ENCODE data around the gene BMP7.
"Not testable (repeated sequence)": the region's sequence is repeated elsewhere in the genome, so short reads cannot be mapped to it uniquely, and the experiment has no call there.

The BMP7 gene

DNA sequence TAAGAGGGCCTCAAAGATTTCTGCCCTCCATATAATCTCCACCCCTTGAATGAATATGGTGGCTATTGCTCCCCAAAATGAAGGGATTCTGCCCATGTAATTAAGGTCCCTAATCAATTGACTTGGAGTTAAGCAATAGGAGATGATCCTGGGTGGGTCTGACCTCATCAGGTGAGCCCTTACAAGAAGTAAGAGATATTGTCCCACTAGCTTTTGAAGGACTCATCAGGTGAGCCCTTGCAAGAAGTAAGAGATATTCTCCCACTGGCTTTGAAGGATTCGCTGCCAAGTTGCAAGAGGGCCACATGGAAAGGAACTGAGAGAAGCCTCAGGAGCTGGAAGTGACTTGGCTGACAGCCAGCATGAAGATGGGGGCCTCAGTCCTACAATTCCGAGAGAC, 103.4 kb downstream of the BMP7 start:
- DNase-seq, result no peak

DNA sequence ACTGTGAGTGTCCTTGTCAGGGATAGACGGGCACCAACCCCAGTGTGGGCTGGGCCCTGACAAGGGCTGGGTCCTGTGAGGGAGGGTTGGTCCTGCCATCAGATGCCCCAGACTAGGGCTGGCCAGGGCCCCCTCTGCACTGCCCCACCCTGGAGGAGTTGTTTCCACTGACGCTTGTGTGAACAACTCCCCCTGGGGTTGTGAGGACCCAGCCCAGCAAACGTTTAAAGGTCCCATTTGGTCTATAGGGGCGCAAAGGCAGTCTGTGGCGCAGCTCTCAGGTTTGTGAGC, 104.1 kb downstream of the BMP7 start:
- DNase-seq, result no peak

DNA sequence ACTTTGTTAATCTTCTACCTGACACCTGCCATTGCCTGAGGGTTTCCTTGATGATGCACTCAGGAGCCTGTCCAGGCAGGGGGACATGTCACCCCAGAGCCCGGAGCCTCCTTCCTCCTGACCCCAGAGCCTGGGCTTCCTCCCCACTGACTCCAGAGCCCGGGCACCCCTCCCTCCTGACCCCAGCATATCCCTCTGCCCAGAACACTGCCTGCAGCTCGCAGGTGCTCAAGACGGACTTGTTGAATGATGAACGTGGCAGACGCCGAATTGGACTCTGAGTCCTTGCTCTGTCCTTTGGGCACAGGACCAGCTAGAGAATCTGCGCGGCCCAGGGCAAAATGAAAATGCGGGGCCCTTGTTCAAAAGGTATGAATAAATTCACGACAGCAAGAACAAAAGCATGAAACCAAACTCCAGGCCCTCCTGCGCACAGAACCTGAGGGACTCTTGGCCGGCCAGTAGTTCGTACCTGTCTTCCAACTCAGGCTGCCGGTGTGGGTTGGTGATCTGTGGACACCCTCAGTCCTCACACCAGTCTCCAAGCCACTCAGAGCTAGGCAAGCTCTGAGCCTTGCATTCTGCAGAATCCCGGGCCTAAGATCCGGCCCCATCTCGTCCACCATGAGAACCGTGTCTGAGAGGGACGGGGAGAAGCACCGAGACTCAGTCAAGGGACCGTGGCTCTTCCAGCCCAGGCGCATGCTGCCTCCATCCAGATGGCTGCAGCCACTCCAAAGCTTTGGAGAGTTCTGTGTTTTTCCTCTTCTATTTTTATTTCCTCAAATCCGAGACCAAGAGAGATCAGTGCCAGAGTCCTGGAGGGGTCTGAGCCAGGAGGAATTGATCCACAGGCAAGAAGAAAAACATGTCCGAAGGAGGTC, 104.7 kb downstream of the BMP7 start:
- DNase-seq, result no peak

DNA sequence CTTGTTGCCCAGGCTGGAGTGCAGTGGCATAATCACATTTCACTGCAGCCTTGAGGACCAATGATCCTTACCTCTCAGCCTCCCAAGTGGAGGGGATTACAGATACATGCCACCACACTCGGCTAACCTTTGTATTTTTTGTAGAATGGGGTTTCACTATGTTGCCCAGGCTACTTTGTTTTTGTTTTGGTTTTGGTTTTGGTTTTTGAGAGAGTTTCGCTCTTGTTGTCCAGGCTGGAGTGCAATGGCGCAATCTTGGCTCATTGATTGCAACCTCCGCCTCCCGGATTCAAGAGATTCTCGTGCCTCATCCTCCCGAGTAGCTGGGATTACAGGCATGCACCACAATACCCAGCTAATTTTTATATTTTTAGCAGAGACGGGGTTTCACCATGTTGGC, 105.5 kb downstream of the BMP7 start:
- no peak for DNase-seq

DNA sequence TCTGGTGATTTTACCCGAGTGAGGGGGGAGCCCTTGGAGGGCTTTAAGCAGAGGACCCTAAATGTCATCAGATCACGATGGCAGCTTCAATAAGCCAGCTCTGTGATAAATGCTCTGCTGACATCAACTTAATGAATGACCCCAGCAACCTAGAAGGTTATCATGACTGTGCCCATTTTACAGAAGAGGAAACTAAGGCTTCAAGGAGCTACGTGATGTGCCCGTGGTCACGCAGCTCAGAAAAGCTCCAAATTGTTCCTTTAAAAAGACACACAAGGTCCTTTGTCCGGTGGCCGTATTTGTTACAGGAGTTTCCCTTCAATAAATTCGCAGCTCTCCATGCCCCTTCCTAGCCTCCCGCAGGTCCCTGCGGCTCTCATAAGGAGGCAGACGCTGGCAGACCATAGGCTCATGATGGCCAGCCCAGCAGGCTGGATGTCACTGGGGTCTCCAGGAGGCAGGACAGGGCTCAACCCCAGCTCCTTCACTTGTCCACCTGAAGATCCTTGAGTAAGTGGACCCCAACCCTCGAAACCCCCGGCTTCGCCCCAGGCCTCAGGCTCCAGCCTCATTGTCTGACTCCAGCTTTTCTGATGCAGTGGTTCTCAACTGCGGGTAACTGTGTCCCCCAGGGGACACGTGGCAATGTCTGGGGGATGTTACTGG, 106.4 kb downstream of the BMP7 start:
- DNase-seq, result no peak

DNA sequence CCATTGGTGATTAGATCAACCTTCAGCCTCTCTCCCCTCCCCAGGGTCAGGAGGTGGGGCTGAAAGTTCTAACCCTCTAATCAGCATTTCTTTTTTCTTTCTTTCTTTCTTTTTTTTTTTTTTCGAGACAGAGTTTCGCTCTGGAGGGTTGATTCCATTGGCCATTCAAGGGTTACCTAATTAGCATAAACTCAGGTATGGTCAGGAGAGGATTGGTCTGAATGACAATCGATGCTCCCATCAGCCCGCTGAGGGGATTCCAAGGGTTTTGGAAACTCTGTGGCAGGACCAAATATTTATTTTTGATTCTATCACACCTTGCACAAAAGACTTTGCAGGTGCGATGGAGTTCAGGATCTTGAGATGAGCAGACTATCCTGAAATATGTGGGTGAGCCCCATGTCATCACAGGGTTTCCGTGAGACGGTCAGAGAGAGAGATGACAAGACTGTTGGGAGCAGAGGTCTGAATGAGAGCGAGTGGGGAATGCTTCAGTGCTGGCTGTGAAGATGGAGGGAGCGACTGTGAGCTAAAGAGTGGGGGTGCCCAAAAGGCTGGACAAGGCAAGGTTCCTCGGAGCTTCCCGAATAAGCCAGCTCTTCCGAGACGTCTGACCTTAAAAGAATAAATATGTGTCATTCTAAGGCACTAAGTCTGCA, 107.1 kb downstream of the BMP7 start:
- no peak for DNase-seq

DNA sequence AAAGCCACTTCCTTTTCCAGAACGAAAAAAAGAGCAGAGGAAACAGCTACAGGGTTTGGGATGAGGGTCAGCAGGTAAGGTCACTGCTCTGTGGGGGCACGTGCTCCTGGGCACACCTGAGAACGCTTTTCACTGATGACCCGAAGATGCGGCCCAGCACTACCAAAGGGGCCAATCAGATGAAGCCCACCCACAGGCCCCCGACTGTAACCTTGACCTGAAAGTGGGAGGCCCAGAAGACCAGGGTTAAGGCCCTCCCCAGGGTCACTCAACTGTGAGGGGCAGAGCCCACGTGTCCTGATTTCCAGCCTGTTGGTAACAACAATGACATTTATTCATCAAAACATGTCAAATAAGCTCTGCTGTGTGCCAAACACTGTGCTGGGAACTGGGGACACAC, 108.0 kb downstream of the BMP7 start:
- no peak for DNase-seq

DNA sequence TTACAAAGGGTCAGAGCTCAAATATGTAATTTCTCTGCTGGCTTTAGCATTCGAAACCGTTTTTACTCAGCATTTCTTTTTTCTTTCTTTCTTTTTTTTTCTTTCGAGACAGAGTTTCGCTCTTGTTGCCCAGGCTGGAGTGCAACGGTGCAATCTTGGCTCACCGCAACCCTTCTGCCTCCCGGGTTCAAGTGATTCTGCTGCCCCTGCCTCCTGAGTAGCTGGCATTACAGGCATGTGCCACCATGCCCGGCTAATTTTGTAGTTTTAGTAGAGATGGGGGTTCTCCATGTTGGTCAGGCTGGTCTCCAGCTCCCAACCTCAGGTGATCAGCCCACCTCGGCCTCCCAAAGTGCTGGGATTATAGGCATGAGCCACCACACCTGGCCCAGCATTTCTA, 108.7 kb downstream of the BMP7 start:
- DNase-seq, result not testable (repeated sequence)

DNA sequence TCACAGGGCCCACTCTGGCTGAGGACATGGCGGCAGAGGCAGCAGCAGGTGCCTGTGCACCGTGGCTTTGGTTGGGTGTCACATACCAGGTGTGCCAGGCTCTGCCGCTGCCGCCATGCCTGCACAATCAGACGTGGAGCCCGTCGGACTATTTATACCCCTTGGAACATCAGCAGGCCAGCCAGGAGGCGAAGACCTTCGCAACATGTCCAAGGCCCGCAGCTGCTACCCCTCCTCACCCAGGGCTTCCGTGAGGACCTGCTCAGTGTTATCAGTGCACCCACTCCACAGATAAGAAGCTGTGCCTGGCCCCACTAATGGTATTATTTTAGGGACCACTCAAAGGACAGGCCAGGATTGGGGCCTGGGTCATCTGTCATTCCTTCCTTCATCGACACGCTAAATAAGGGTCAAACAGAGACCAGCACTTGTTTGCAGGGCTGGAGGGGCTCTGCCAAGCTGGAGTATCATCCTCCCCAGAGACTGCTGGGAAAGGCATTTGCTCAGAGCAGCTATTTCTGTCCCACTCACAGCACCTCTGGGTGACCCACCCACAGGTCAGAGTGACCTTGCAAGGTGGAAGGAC, 109.2 kb downstream of the BMP7 start:
- no peak for DNase-seq

DNA sequence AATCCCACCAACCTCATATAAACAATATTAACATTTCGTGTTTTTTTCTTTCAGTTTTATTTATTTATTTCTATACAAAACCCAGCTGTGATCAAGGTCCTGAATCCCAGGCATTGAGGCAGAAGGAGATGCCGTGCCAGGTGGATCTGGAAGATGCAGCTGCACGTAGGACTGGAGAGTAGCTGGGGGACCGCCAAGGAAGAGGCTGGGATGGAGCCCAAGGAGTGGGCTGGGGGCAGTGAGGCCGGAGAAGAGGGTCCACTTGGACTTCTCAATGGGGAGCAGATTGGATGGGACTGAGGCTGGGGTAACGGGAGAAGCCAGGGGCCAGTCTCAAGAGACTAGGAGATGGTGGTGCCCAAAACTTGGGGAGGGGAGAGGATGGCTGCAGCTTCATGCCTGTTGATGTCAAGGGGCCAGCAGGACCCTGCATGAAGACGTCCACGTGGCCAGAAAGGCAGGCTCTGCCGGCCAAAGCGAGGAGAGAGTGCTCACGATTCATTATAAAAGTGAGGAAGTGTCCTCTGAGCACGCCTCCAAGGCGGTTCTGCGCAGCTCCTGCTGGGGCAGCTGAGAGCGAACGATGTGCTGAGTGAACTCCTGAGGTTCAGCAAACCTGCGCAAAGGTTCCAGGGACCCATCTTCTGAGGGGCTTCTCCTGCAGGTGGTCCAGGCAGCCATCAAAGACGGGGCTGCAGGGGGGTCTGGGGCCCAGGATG, 110.3 kb downstream of the BMP7 start:
- DNase-seq, result no peak

DNA sequence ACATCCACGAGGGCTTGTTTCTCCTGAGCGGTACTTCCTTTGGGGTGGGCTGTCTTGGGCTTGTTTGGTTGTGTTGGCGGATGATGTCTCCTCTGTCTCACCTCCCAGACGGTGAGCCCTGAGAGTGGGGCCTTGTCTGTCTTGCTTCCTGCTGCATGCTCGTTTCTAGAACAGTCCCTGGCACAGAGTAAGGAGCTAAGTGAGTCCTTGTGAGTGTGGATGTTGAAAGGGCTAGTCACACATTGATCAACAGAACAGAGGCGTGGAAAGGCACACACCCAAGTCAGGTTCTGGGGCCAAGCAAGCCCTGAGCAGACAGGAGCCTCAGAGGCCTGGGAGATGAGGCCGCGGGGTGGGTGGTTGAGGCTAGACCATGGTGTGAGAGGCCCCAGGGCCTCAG, 111.0 kb downstream of the BMP7 start:
- no peak for DNase-seq

DNA sequence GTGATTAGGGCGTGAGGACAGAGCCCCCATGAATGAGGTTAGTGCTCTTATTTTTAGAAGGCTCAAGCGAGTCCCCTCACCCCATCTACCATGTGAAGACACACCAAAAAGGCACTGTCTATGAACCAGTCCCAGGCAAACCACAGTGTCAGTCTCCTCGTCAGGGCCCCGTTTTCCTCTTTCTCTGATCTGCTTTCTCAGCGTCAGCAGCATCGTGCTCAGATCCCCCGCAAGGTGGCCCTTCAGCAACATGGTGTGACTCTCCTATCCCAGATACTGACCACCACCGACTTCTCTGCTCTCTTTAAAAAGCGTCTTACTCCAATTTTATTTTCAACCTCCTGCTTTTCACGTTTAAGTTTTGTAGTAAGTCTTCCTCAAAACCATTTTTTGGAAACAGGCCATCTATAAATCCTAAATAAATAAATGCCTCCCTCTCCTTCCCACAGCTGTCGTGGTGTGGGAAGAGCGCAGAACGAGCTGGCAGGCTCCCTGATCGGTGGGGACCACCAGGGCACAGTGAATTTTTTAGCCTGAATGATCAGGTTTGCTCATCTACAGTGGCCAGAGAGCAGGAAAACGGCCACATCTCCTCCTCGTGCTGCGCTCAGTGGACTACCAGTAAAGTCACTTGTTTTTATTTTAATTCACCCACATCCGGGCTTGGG, 113.1 kb downstream of the BMP7 start:
- no peak for DNase-seq

DNA sequence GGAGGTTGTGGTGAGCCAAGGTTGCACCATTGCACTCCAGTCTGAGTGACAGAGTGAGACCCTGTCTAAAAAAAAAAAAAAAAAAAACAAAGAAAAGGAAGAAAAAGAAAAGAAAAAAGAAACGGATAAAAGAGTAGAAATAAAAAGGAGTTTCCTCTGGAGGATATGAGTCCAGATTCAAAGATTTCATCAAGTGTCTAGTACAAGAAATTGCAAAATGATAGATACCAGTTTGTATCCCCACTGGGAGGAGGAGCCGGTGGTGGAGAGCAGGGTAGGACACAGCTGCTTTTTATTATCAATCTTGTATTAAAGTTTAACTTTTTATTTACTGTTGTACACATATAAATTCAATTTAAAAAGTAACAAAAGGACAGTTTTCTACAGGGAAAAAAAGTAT, 113.9 kb downstream of the BMP7 start:
- no peak for DNase-seq

DNA sequence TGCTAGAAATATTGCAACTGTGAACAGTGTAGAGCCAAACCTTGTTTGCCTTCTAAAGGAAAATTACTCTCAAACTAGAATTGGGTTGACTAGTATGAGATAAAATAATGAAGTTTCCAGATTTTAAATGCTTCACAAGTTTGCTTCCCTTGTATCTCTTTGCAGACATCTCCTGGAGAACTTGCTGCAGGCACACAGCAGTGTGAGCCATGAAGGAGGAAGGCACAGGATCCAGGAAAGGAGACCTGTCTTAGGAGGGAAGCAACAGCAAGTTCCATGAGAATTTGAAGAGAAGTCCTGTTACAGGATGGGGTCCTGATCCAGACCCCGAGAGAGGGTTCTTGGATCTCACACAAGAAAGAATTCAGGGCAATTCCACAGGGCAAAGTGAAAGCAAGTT, 115.9 kb downstream of the BMP7 start:
- no peak for DNase-seq

DNA sequence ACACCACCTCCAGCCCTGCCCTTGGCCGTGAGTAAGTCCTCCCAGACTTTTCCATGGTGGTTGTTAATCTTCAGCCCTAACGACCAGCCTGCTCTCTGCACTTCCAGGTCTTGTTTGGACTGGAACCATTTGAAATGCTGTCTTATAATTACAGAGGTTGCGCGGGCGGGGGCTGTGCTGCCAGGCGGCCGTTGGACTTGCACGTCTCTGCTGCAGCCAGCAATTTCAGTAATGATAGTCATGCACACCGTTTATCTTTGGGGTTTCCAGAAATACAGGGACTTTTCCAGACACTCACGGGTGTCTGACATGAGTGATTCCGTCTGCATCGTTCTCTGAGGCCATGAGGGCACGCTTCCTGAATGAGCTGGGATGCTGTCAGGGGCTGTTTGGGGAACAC, 118.2 kb downstream of the BMP7 start:
- DNase-seq, result no peak

DNA sequence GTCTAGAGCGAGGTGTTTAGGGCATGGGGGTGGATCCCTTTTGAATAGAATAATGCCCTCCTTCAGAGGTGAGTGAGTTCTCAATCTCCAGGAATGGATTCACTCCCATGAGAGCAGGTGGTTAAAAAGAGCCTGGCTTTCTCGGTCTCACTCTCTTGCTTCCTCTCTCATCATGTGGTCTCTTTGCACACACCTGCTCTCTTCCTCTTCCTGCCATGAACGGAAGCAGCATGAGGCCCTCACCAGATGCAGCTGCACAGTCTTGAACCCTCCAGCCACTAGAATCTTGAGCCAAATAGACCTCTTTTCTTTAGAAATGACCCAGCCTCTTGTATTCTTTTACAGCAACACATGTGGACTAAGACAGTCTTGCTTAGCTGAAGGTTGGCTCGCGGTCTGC, 119.3 kb downstream of the BMP7 start:
- no peak for DNase-seq

DNA sequence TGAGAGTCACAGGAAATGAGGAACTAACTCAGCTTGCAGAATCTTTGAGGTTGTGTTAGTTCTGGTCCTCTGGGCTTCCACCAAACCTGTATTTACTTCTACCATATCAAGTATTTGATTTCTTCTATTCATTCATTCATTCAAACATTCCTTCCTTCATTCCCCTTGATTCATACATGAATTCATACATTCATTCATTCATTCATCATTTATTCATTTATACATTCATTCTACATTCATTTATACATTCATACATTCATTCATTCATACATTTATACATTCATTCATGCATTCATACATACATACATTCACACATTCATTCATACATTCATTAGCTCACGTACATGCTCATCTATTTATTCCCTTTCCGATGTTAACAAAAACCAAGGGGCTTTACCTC, 120.3 kb downstream of the BMP7 start:
- DNase-seq, result no peak

DNA sequence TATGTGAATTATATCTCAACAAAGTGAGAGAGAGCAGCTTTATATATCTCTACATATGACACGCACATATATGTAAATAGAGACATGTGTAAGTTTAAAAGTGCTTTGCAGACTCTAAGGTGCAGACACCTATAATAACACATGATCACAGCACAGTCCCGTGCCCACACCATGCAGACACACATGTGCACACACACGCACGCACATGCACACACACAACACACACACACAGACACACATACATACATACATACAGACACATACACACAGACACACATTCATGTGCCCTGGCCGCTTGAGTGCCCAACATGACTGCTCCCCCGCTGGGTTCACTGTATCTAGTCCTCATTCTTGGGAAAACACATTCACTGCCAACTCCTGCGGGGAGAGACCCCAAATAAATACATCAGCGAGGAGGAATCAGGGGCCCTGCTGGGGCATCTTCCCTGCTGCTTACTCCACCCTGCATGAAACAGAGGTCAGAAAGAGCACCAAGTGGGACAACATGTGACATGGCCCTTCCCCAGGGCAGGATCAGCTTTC, 121.3 kb downstream of the BMP7 start:
- no peak for DNase-seq

DNA sequence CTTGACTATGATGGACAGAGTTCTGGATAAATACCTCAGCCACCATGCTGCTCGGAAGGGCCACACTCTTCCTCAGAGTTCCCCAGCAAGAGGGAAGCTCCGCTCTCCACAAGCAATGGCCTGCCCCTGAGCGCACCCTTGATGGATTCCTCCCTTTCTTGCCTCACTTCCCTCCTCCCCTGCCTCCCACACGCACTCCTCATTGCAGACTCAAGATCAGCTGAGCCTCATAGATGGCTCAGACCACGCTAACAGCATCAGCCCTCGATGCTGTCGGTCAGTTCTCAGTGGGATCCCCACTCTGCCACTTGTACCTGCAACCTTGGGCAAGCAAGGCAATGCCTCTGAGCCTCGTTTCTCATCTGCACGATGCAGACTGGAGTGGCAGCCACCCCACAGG, 123.3 kb downstream of the BMP7 start:
- no peak for DNase-seq

DNA sequence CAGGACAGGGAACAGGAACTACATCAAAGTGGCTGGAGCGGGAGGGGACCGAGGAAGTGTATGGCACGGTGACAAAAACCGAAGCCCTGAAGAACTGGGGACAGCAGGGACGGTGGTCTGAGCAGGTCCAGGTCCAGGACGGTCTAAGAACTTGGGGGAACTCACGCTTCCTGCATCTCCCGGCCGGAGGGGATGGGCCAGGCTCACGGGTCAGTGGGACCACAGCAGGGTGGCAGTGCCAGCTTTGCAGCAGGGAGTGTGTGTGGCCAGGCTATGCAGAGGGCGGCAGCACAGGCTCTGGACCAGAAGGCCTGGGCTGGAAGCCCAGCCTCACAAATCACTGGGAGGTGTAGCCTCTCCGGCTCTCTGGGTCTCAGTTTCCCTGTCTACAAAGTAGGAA, 123.8 kb downstream of the BMP7 start:
- no peak for DNase-seq

DNA sequence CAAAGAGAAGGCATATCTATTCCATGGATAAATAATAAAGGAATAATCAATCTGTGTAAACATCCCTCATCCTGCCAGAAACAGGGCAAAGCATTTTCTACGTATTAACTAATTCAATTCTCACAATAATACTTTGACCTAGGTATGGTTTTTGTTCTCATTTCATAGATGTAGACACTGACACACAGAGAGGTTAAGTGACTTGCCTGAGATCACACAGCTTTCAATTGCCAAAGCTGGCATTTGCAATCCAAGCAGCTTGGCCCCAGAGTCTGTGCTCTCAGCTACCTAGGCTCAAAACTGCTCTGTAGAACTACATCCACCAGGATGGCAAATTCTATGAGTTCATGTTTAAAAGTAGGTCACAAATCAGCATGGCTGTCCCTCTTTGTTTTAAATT, 124.9 kb downstream of the BMP7 start:
- no peak for DNase-seq

DNA sequence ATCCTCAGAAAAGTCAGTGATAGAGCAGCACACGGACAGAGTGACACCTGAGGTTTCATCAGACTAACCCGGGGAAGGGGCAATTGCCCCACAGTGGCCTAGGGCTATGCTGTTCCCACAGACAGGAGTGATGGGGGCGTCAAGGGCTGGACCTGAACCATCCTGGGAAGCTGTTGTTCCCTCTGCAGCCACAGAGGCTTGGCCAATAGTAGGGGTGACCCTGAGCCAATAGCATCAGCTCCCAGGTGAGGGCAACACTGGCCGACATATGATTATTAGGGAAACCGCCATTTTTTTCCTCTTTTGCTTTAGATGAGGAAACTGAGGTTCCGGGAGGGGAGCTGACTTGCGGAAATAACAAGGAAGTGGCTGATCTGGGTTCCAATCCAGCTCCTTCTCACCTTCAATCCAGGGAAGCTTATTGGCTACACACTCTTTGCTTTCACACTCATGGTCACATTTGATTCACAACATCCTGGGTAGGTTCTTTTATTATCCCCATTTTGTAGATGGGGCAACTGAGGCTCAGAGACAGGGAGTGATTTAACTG, 126.0 kb downstream of the BMP7 start:
- DNase-seq, result no peak

All from NCI-H1694 (cell line).